HG03108 (cell line): Measurements from ENCODE around the gene DUS2.
"Not testable (repeated sequence)": the region's sequence is repeated elsewhere in the genome, so short reads cannot be mapped to it uniquely, and the experiment has no call there.

Source experiments
- ATAC-seq: cut with Tn5 transposase; IDR thresholded peaks from one replicate; pipeline ENCODE4 v1.9.1; 2021; ENCODE audit warnings: moderate library complexity; ENCODE audit not compliant: unreplicated experiment

DUS2 gene

GRCh38 chr16:68022728-68023537 is at the start of gene DUS2, which contains the start of gene DDX28:
Gene DUS2, plus strand, starts transcription at chr16:68023284. Its CDS starts 14,740 bp downstream, at chr16:68038024.
Gene DDX28, minus strand, starts transcription at chr16:68023232. Its CDS starts 30 bp downstream, at chr16:68023202.
- ATAC-seq = peak; percentile 66

GRCh38 chr16:67975321-67976105 is 47.6 kb upstream of the DUS2 start:
- no peak for ATAC-seq

- ATAC-seq = no peak
Observed at GRCh38 chr16:67976205-67976604, 46.9 kb upstream of the DUS2 start.

- ATAC-seq = no peak
Observed at GRCh38 chr16:67977005-67977404, 46.1 kb upstream of the DUS2 start.

- no peak for ATAC-seq
Observed at GRCh38 chr16:67977469-67978227, 45.4 kb upstream of the DUS2 start.

- no peak for ATAC-seq
Observed at GRCh38 chr16:67979955-67980678, 43.0 kb upstream of the DUS2 start, which contains the start of gene DPEP3. Gene DPEP3, minus strand, starts transcription at chr16:67980499. Its CDS starts 119 bp downstream, at chr16:67980380.

GRCh38 chr16:67982011-67982696 is 40.9 kb upstream of the DUS2 start:
- no peak for ATAC-seq

- ATAC-seq = no peak
Observed at GRCh38 chr16:67986949-67987348, 36.1 kb upstream of the DUS2 start.

GRCh38 chr16:67987460-67988160 is 35.5 kb upstream of the DUS2 start:
- ATAC-seq = no peak

GRCh38 chr16:67988675-67989074 is 34.4 kb upstream of the DUS2 start:
- ATAC-seq = no peak

GRCh38 chr16:67989322-67990017 is 33.6 kb upstream of the DUS2 start:
- ATAC-seq = no peak

- no peak for ATAC-seq
Observed at GRCh38 chr16:67990018-67990386, 33.1 kb upstream of the DUS2 start.

GRCh38 chr16:67992661-67993206 is 30.4 kb upstream of the DUS2 start:
- no peak for ATAC-seq

GRCh38 chr16:67993207-67994039 is 29.7 kb upstream of the DUS2 start:
- ATAC-seq = peak; percentile 68

GRCh38 chr16:67994040-67994408 is 29.1 kb upstream of the DUS2 start:
- ATAC-seq = not testable (repeated sequence)

GRCh38 chr16:67995423-67995822 is 27.7 kb upstream of the DUS2 start:
- ATAC-seq = no peak

- ATAC-seq = no peak
Observed at GRCh38 chr16:67996666-67997065, 26.4 kb upstream of the DUS2 start.
